Activated CD4-positive, alpha-beta T cell treated with anti-CD3 and anti-CD28 coated beads for 48 hours (primary cell): Measurements from ENCODE around the gene LRMDA.

Experiments
- DNase-seq: peaks from one replicate; pipeline ENCODE4 v3.0.0-alpha.2; 2020

LRMDA gene

GRCh38 chr10:76257816-76258215 lies 826.4 kb downstream of the LRMDA start:
- no peak for DNase-seq

DNA sequence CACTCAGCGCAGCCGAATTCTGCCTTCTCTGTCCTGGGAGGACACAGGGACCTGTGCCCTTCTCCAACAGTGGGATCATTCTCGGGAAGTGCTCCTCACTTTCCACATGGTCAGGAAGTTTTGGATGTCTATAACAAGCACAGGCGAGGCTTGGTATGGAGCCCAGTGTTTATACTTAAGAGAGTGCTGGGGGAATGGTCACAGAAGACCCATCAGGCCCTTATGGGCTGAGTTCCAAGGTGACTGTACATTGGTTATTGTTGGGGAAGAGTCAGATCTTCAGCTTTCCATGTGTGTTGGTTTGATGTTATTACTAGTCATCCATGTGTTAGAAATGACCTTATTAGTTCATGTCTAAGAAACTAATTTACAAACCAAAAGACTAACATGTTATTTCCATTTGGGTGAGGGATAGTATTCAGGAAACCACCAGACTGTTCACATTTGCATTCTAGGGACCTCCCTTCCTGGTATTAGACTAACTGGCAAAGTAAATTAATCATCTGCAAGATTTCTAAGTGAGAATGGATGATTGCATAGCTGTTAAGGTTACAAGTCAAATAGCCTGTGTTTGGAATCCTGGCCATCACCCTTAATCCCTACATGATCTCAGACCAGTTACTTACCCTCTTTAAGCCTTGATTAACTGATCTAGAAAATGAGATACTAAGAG lies 834.2 kb downstream of the LRMDA start:
- DNase-seq: no peak

DNA sequence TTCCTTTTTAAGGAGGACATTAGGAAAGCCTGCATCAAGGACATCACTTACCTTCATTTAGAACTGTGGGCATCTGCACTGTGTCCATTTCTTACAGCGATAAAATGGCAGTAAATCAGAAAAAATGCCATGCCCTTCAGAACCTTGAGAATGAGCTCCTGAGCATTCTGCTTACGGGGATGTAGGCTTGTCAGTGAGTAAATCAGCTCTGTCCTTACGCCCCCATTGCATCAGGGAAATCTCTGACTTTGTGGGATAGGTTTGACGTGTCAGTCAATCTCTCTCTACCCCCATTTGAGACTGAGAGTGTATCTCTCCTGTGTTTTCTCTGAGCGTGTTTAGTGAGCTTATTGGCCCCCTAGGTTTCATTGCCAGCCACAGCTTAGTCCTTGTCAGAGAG lies 837.1 kb downstream of the LRMDA start:
- DNase-seq: no peak

- DNase-seq: no peak
These were observed 837.5 kb downstream of the LRMDA start for GRCh38 chr10:76268954-76269353.

DNA sequence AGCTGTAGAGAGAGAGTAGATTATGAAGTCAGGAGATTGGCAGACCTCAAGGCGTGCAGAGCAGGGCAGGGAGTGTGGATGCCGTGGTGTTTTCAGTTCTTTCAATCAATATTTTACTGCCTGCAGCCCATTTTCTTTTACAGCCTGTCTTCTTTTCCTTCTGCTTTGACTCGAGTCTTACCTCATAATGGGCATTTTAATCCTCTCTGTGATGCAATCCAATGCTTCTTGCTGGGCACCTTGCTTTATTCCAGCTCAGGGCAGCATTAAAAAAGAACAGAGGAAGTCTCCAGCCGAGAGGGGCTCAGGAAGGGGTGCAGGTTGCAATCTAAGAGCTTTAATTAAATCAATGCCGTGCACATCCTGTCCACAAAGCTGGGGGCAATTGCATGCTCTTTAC lies 839.0 kb downstream of the LRMDA start:
- no peak for DNase-seq

DNA sequence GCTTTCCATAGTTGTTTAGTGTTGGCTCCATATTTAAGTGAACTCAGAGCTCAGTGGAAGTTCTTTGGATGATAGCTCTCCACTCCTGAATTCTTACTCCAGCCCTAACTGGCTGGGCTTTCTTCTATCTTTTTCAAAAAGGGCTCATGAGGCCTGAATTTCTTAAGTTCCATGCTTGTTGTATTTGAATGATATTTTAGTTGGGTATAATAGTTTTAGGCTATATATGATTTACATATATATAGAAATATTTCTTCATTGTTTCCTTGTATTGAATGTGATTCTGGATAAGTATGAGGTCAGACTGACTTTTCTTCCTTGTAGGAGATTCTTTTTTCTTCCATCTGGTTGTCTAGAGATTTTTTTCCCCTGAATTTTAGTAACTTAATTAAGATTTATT lies 843.5 kb downstream of the LRMDA start:
- DNase-seq: no peak

GRCh38 chr10:76278811-76279460 lies 847.5 kb downstream of the LRMDA start:
- no peak for DNase-seq

DNA sequence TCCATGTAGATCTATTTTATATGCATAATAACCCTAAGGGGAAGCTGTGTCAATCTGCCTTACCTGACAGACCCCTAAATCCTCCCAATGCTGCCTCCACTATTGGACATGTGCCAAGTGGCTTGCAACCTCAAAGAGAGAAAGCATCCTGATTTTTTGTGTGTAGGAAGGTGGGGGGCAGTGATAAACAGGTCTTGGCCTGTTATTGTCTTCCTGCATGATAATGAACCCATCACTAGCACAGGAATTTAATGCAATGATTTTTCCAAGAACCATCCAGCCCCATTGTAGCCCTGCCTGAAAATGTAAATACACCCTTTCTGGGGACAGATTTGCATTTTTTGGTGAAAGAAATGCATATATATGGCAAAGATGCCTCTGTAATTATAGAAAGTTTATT lies 850.2 kb downstream of the LRMDA start:
- no peak for DNase-seq

DNA sequence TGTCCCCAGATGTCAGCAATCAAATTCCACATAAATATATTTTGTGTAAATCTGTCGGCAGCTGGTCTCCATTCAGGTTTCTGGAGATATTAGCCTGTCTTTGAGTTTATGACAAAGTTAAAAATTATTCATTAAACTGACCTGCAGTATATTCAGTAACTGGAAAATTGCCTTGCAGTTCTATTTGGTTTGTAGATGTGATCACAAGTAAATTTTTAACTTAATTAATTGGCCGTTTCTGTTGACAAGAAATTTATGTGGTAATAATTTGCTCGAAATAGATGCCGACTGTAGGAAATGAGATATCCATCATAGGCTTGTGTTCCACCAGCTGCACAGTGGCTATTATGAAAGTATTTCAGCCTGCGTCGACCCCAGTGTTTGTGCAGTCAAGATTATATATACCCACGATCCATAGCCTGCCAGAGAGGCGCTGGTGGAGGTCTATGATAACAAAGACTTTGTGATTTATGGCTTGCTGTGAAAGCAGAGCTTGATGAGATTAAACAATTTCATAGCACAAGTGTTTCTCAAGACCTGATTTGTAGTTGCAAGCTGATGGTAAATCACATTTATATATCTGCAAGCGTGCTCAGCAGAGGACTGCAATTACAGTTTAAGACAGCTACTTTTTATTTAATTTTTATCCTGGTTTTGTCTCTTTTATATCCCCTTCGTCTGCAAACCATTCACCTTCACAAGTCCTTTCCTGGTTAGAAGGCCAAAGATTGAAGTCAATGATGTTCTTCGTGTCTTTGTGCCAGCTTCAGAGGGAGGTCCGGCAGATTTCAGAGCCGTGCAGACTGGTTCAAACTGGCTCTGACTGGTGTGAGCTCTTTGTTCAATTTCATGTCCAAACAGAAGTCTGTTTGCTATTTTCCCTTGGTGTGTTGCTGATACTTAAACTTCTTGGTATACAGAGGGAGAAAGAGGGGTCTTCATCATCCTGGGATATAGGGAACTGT lies 850.9 kb downstream of the LRMDA start:
- DNase-seq: no peak

GRCh38 chr10:76284351-76284750 lies 852.9 kb downstream of the LRMDA start:
- DNase-seq: no peak

DNA sequence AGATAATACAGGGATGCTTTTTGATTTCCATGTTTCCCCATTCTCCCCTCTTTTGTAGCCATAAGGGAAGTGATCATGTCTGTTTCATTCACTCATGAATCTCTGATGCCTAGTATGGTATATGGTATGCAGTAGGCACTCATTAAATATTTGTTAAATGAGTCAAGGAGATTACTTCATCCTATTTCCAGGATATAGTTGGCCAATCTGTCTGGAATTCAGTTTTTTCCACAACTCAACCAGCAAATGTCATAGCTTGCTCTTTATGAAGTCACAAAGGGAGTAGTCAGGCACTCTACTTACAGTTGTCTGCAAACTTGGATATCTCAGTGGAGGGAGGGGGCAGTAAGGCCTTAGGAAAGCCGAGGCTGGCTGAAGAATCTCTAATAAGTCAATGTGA lies 853.6 kb downstream of the LRMDA start:
- DNase-seq: no peak

DNA sequence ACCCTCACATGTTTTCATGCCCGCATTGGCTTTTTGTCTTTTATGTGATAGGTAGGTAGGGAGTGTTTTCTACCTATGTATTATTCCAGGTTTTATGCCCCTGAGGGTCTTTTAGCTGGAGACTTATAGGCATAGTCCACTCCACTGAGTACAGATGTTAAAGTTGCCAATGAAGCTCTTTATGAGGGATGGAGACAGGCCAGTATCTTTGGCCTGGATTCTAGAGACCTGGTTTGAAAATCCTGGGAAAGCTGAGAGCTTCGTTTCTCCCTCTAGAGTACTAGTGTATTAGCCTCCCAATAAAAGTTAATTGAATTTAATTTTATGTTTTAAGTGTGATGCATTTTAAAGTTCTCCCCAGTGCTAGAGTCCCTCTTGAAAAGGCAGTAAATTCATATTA lies 854.1 kb downstream of the LRMDA start:
- no peak for DNase-seq

DNA sequence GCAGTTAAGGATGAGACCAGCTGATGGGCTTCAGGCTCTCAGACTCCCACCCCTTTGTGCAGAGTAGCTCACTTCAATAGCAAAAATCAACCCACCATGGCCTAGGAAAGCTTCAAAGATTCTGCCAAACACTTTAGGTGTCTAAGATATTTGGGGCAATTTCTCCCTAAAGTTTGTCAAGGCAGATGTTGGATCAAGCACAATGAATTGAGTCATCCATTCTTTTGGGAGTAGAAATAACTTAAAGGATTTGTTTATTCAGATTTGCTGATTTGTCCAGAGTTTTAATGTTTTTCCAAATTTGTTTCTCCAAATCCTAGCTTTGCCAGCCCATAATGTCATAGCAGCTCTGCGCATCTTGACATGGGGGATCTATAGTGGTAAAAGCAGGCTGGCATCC lies 855.1 kb downstream of the LRMDA start:
- no peak for DNase-seq

DNA sequence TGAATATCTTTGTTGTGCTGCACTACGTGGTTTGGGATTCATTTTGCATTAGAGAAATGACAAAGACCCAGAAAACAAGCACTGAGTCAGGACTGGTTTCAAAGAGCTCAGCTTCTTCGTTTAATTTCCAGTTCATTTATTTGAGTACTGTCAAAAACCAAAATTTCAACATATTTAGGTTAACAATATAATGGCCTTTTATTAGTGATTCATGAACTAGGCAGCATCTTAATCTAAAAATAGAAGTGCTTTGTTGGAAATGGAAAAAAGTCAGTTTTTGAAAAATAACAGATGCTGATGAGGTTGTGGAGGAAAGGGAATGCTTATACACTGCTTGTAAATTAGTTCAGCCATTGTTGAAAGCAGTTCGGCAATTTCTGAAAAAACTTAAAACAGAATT lies 856.4 kb downstream of the LRMDA start:
- DNase-seq: no peak

DNA sequence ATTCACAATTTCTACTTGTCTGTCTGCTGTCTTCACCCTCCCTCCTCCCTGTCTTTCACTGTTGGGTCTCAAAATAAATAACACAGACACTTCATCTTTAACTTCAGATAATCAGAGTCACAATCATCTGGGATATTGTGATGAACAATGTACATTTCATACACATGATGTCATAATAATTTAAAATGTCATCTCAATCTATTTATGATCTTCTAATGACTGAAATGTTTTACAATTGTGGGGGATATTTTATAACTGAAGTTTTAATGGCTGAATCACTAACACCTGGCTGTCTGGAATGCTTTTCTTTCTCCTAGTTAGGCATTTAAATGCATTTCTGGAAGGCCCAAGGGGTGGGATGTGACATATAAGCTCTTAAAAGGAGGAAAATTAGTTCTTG lies 859.8 kb downstream of the LRMDA start:
- no peak for DNase-seq

DNA sequence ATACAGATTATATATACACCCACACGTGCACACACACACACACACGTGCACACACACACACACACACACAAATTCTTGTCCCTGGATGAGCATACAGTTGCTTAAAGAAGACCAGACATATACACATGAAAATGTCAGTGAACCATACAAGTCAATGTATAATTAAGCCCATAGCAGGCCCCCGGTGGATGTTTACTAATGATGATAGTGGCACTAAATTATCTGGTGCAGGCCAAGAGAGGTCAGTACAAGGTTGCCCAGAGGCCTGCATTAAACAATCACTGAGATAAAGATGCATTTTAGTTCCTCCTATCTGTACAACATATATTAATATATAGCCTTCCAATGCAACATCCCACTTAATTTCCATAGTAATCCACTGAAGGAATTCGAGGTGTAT lies 860.5 kb downstream of the LRMDA start:
- DNase-seq: no peak

DNA sequence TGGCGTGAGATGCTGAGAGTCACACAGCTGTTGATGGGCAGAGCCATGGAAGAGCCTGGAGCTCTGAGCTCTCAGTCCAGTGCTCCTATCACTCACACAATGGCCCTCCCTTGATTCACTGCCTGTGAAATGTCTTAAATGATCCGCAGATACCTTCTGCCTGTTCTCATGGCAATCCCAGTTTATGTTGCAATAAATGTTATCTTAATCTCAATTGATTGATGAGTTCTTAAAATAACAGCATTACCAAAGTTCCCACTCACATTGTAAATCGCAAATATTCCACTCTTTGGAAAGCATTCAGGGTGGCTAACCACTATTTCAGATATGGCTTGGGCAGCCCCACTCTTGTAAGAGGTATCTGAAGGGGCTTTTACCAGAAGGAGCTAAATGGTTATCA lies 865.5 kb downstream of the LRMDA start:
- DNase-seq: no peak

DNA sequence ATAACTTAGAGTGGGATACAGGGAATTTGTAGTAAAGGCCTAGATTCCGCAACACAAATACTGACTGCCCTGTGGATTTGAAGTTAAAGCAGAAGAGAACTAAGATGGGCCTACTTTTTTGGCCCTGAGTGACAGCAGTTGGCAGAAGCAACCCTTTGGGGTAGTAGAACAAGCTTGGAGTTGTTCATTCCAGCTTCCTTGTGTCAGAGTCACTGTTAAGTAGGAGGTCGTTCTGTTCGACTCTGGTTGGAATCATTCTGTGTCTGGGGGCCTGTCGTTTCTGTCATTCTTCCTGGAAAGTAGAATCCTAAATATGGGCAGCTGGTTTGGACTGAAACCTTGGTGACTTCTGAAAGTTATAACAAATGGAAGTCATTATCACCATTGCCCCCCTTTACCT lies 865.9 kb downstream of the LRMDA start:
- no peak for DNase-seq

GRCh38 chr10:76297780-76298281 lies 866.4 kb downstream of the LRMDA start:
- DNase-seq: no peak

DNA sequence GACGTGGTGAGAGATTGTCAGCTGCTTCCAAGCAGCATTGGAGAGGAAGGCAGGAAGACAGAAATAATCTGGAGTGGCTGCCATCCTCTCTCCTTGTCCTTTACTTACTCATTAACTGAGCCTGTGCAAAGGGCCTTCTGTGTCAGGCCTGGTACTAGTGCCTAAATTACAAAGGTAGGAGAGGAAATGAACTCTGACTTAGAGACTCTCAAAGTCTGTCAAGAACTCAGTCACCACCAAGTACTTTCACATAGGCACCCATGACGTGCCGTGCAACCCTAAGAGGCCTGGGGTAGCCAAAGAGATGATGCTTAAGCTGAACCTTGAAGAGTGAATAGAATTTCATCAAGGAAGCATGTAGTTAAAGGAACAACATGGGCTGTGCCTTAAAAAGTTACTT lies 866.9 kb downstream of the LRMDA start:
- DNase-seq: no peak

DNA sequence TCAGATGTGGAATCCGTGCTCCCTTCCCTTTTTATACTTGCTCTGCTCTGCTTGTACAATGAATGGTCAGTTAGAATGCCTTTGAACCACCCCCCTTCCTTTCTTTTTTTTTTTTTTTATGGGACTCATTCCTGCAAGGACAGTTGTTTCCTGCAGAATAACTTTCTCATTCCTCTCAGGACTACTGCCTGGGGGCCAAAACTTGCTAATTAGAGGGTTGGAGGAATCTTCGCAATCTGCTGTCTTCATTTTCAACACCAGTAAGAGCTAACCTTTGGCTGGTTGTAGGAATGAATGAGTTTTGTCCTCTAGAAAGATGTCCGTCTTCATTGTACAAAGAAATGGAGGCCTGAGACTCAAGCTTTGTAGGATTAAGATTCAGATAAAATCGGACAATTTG lies 868.1 kb downstream of the LRMDA start:
- no peak for DNase-seq

GRCh38 chr10:76301211-76301610 lies 869.8 kb downstream of the LRMDA start:
- no peak for DNase-seq

GRCh38 chr10:76301950-76302349 lies 870.5 kb downstream of the LRMDA start:
- no peak for DNase-seq

GRCh38 chr10:76302481-76302880 lies 871.1 kb downstream of the LRMDA start:
- DNase-seq: no peak
